H9 (cell line): ENCODE measurements around the gene ADAMTS3. TPM values are rescaled to one million over a fixed set of nuclear protein-coding genes. Genes with fewer than 3 reads are reported as not detected.

Experiments used
- DNase-seq: peaks from one replicate; pipeline ENCODE4 v3.0.0-alpha.2; 2017
- H2AFZ ChIP-seq: one replicate; pipeline ENCODE4 v1.6.1; 2013; ENCODE audit warnings: mild to moderate bottlenecking, low read length, control low read depth, moderate library complexity
- H2AK5ac ChIP-seq: 2 replicates; pipeline ENCODE4 v1.6.1; 2013; ENCODE audit warnings: low read length, control low read depth, mixed read lengths; ENCODE audit not compliant: insufficient read length
- H2BK120ac ChIP-seq: one replicate; pipeline ENCODE4 v1.6.1; 2013; ENCODE audit warnings: low read depth, mild to moderate bottlenecking, low read length, control low read depth, inconsistent platforms; ENCODE audit not compliant: poor library complexity, severe bottlenecking
- H2BK12ac ChIP-seq: 2 replicates; pipeline ENCODE4 v1.6.1; 2013; ENCODE audit warnings: low read length, control low read depth, mixed read lengths, low read depth; ENCODE audit not compliant: insufficient read length
- H2BK15ac ChIP-seq: 2 replicates; pipeline ENCODE4 v1.6.1; 2013; ENCODE audit warnings: low read depth, low read length, control low read depth
- H2BK20ac ChIP-seq: one replicate; pipeline ENCODE4 v1.6.1; 2013; ENCODE audit warnings: low read depth, mild to moderate bottlenecking, low read length, control low read depth, inconsistent platforms; ENCODE audit not compliant: poor library complexity, severe bottlenecking
- H2BK5ac ChIP-seq: 2 replicates; pipeline ENCODE4 v1.6.1; 2013; ENCODE audit warnings: low read length, control low read depth, mixed read lengths; ENCODE audit not compliant: insufficient read length
- H3K14ac ChIP-seq: 2 replicates; pipeline ENCODE4 v1.6.1; 2013; ENCODE audit warnings: low read length, control low read depth; ENCODE audit not compliant: insufficient read depth
- H3K18ac ChIP-seq: 2 replicates; pipeline ENCODE4 v1.6.1; 2013; ENCODE audit warnings: low read depth, mild to moderate bottlenecking, mixed read lengths, low read length, control low read depth; ENCODE audit not compliant: insufficient read length
- H3K23ac ChIP-seq: 2 replicates; pipeline ENCODE4 v1.6.1; 2013; ENCODE audit warnings: low read length, control low read depth, mixed read lengths, low read depth; ENCODE audit not compliant: insufficient read length
- H3K23me2 ChIP-seq: 2 replicates; pipeline ENCODE4 v1.6.1; 2013; ENCODE audit warnings: low read depth, mild to moderate bottlenecking, mixed read lengths, low read length, control low read depth; ENCODE audit not compliant: insufficient read length, poor library complexity, severe bottlenecking
- H3K27ac ChIP-seq: 2 replicates; pipeline ENCODE4 v1.5.1; 2013; ENCODE audit warnings: low read length, control low read depth, mixed read lengths, low read depth; ENCODE audit not compliant: insufficient read length
- H3K27me3 ChIP-seq: 2 replicates; pipeline ENCODE4 v1.6.1; 2013; ENCODE audit warnings: low read length, control low read depth, inconsistent platforms; ENCODE audit not compliant: insufficient read depth
- H3K4ac ChIP-seq: 2 replicates; pipeline ENCODE4 v1.6.1; 2013; ENCODE audit warnings: low read depth, mild to moderate bottlenecking, control low read depth, inconsistent platforms, low read length, moderate library complexity
- H3K4me1 ChIP-seq: 2 replicates; pipeline ENCODE4 v1.6.1; 2013; ENCODE audit warnings: low read length, control low read depth, inconsistent platforms; ENCODE audit not compliant: insufficient read depth
- H3K4me2 ChIP-seq: 2 replicates; pipeline ENCODE4 v1.6.1; 2013; ENCODE audit warnings: low read length, control low read depth, mixed read lengths; ENCODE audit not compliant: insufficient read length, insufficient read depth
- H3K56ac ChIP-seq: 2 replicates; pipeline ENCODE4 v1.6.1; 2013; ENCODE audit warnings: low read depth, mild to moderate bottlenecking, mixed read lengths, low read length, control low read depth; ENCODE audit not compliant: insufficient read length
- H3K79me1 ChIP-seq: 2 replicates; pipeline ENCODE4 v1.6.1; 2013; ENCODE audit warnings: low read depth, mild to moderate bottlenecking, moderate library complexity, low read length, control low read depth, inconsistent platforms; ENCODE audit not compliant: insufficient read depth, poor library complexity, severe bottlenecking
- H3K79me2 ChIP-seq: 2 replicates; pipeline ENCODE4 v1.6.1; 2013; ENCODE audit warnings: low read length, control low read depth, inconsistent platforms; ENCODE audit not compliant: insufficient read depth
- H3K9ac ChIP-seq: 2 replicates; pipeline ENCODE4 v1.6.1; 2013; ENCODE audit warnings: low read length, control low read depth, mixed read lengths; ENCODE audit not compliant: insufficient read length; ENCODE audit errors: extremely low read depth
- H3K9me3 ChIP-seq: one replicate; pipeline ENCODE4 v1.6.1; 2013; ENCODE audit warnings: low read depth, low read length, inconsistent platforms; ENCODE audit not compliant: control insufficient read depth
- H3T11ph ChIP-seq: one replicate; pipeline ENCODE4 v1.6.1; 2013; ENCODE audit warnings: mild to moderate bottlenecking, low read length, control low read depth, inconsistent platforms
- H4K20me1 ChIP-seq: one replicate; pipeline ENCODE4 v1.6.1; 2013; ENCODE audit not compliant: control insufficient read depth, insufficient read length, insufficient read depth
- H4K5ac ChIP-seq: 2 replicates; pipeline ENCODE4 v1.6.1; 2013; ENCODE audit warnings: low read depth, mild to moderate bottlenecking, mixed read lengths, low read length, control low read depth; ENCODE audit not compliant: insufficient read length
- H4K8ac ChIP-seq: replicated peaks from 2 replicates; pipeline ENCODE4 v1.6.1; 2013; ENCODE audit warnings: low read length, control low read depth, mixed read lengths, low read depth; ENCODE audit not compliant: insufficient read length
- H4K91ac ChIP-seq: 2 replicates; pipeline ENCODE4 v1.6.1; 2013; ENCODE audit warnings: low read depth, mild to moderate bottlenecking, moderate library complexity, mixed read lengths, low read length, control low read depth; ENCODE audit not compliant: insufficient read length
- H3K27ac Mint-ChIP-seq, 3 experiments: 2 replicates in 2 of 3; 3 replicates in 1 of 3; pipeline ENCODE4 v1.8.0; 2020 to 2021; ENCODE audit warnings: mixed read lengths in 3 of 3, mild to moderate bottlenecking in 1 of 3, moderate library complexity in 1 of 3
- H3K27me3 Mint-ChIP-seq: 2 replicates; pipeline ENCODE4 v1.8.0; 2021; ENCODE audit warnings: low read depth, mild to moderate bottlenecking, moderate library complexity, mixed read lengths
- H3K36me3 Mint-ChIP-seq, 3 experiments: 2 replicates in 2 of 3; 3 replicates in 1 of 3; pipeline ENCODE4 v1.8.0; 2020 to 2021; ENCODE audit warnings: low read depth in 3 of 3, mixed read lengths in 3 of 3; ENCODE audit not compliant: insufficient read depth in 1 of 3
- H3K4me1 Mint-ChIP-seq, 2 experiments: 2 replicates each; pipeline ENCODE4 v1.8.0; 2020; ENCODE audit warnings: mixed read lengths in 2 of 2
- H3K4me3 Mint-ChIP-seq, 2 experiments: 2 replicates in 1 of 2; 3 replicates in 1 of 2; pipeline ENCODE4 v1.8.0; 2020 to 2021; ENCODE audit warnings: mild to moderate bottlenecking in 2 of 2, mixed read lengths in 2 of 2, moderate library complexity in 1 of 2
- H3K9me3 Mint-ChIP-seq, 2 experiments: 2 replicates in 1 of 2; 3 replicates in 1 of 2; pipeline ENCODE4 v1.8.0; 2020; ENCODE audit warnings: mild to moderate bottlenecking in 2 of 2, mixed read lengths in 2 of 2, moderate library complexity in 1 of 2
- WGBS: extraction: QIAGEN DNeasy Blood & Tissue Kit; methylation state at CpG from one replicate; pipeline ENCODE4 v1.1.7; 2013; ENCODE audit warnings: missing lambda C conversion rate, low lambda C conversion rate, mixed read lengths; ENCODE audit not compliant: insufficient read length; ENCODE audit errors: extremely low coverage; 5-methylcytosine and 5-hydroxymethylcytosine counted together
- total RNA-seq: library from RNA; stranded (reverse); gene quantifications from 2 replicates; pipeline ENCODE4 v1.2.1, GENCODE V29; 2021
- TF ChIP-seq, protein P1 (sequence below): fragments of 200-600 bp; sonication (generic); conservative IDR thresholded peaks from 3 replicates; pipeline ENCODE4 v1.8.0; 2021; ENCODE audit warnings: antibody characterized with exemption, mild to moderate bottlenecking

Gene ADAMTS3
- total RNA-seq, 1 experiment from 2014 or later, result 1.1 TPM

DNA sequence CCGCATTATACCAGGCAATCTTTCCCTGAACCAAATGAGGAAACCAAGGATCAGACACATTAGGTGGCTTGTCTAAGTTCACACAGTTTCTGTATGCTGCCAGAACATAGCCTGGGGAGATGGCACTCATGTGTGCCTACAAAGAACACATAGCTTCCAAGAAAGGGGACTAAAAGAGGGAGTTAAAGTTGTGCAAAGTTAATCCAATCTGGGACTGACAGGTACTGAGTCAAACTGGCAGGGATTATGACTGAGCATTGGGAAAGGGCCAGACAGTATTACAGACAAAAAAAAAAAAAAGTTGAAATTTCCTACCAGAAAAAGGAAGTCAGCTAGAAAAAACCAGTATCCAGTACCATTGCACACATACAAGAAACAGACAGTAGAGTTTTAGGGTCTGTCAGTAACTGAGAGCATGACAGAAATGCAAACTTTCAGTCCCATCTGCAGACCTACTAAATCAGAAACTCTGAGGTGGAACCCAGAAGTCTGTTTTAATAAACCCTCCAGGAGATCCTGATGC lies 37.2 kb downstream of the ADAMTS3 start:
- H3K23ac ChIP-seq, result no peak overlapping the region
- Mint-ChIP-seq H3K27me3 (no peaks in the 10 kb centered on the region), H3K9me3 (no peaks in the 10 kb centered on the region), H3K36me3 (no peaks in the 10 kb centered on the region), H3K27ac (no peak overlapping the region), H3K4me1 (no peaks in the 10 kb centered on the region), H3K4me3 (no peak overlapping the region)
- H2AK5ac ChIP-seq, result no peak overlapping the region
- no peak overlapping the region for H3K9ac ChIP-seq
- no peaks in the 10 kb centered on the region for H4K20me1 ChIP-seq
- no peak overlapping the region for H2BK20ac ChIP-seq
- H3K23me2 ChIP-seq, result no peaks in the 10 kb centered on the region
- no peak for DNase-seq
- H4K8ac ChIP-seq, result no peak overlapping the region
- H4K91ac ChIP-seq, result no peak overlapping the region
- no peak overlapping the region for H2AFZ ChIP-seq
- H3K9me3 ChIP-seq, result no peaks in the 10 kb centered on the region
- H3T11ph ChIP-seq, result no peak overlapping the region
- no peak overlapping the region for H3K18ac ChIP-seq
- no peak overlapping the region for H2BK120ac ChIP-seq
- H3K14ac ChIP-seq, result no peak overlapping the region
- H2BK15ac ChIP-seq, result no peak overlapping the region
- no peaks in the 10 kb centered on the region for H3K79me1 ChIP-seq
- H2BK5ac ChIP-seq, result no peak overlapping the region
- no peak overlapping the region for H3K4me2 ChIP-seq
- no peak overlapping the region for H3K4ac ChIP-seq
- no peak overlapping the region for H2BK12ac ChIP-seq
- H3K56ac ChIP-seq, result no peak overlapping the region
- no peak overlapping the region for H3K27ac ChIP-seq
- no peaks in the 10 kb centered on the region for H3K27me3 ChIP-seq
- TF ChIP-seq, protein P1, sequence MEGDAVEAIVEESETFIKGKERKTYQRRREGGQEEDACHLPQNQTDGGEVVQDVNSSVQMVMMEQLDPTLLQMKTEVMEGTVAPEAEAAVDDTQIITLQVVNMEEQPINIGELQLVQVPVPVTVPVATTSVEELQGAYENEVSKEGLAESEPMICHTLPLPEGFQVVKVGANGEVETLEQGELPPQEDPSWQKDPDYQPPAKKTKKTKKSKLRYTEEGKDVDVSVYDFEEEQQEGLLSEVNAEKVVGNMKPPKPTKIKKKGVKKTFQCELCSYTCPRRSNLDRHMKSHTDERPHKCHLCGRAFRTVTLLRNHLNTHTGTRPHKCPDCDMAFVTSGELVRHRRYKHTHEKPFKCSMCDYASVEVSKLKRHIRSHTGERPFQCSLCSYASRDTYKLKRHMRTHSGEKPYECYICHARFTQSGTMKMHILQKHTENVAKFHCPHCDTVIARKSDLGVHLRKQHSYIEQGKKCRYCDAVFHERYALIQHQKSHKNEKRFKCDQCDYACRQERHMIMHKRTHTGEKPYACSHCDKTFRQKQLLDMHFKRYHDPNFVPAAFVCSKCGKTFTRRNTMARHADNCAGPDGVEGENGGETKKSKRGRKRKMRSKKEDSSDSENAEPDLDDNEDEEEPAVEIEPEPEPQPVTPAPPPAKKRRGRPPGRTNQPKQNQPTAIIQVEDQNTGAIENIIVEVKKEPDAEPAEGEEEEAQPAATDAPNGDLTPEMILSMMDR, result no peak
- no peaks in the 10 kb centered on the region for H3K4me1 ChIP-seq
- H4K5ac ChIP-seq, result no peak overlapping the region
- WGBS, result no CpG with 5 or more reads among the region's 1 CpG
- no peaks in the 10 kb centered on the region for H3K79me2 ChIP-seq
